IMR-90 (cell line): ENCODE results near the gene INO80D.

Source experiments
- BHLHE40 ChIP-seq: fragments of 150-350 bp; IDR thresholded peaks from 2 replicates; pipeline ENCODE4 v1.6.1; 2016; ENCODE audit warnings: mild to moderate bottlenecking, low read depth, low read length
- CHD1 ChIP-seq: IDR thresholded peaks from 2 replicates; pipeline ENCODE4 v1.6.1; 2012; ENCODE audit warnings: low read depth, low read length, improper control_type of control experiment
- CTCF ChIP-seq: conservative IDR thresholded peaks from 2 replicates; pipeline ENCODE4 v1.5.1; 2012; ENCODE audit warnings: mild to moderate bottlenecking, low read depth, low read length, improper control_type of control experiment
- ELK1 ChIP-seq: fragments of 150-350 bp; IDR thresholded peaks from 2 replicates; pipeline ENCODE4 v1.6.1; 2016; ENCODE audit warnings: low read depth, mild to moderate bottlenecking, low read length, moderate library complexity, borderline replicate concordance
- FOS ChIP-seq: fragments of 150-350 bp; IDR thresholded peaks from 2 replicates; pipeline ENCODE4 v1.6.1; 2016; ENCODE audit warnings: low read depth, low read length
- MAZ ChIP-seq: IDR thresholded peaks from 2 replicates; pipeline ENCODE4 v1.6.1; 2012; ENCODE audit warnings: low read depth, mild to moderate bottlenecking, low read length, improper control_type of control experiment, moderate library complexity, borderline replicate concordance
- NFE2L2 ChIP-seq: fragments of 150-350 bp; IDR thresholded peaks from 2 replicates; pipeline ENCODE4 v1.6.1; 2016; ENCODE audit warnings: low read depth, mild to moderate bottlenecking, low read length
- POLR2A ChIP-seq: IDR thresholded peaks from 2 replicates; pipeline ENCODE4 v1.6.1; 2012; ENCODE audit warnings: mild to moderate bottlenecking, low read depth, low read length
- RAD21 ChIP-seq: IDR thresholded peaks from 2 replicates; pipeline ENCODE4 v1.6.1; 2012; ENCODE audit warnings: low read length, improper control_type of control experiment
- RFX5 ChIP-seq: IDR thresholded peaks from 2 replicates; pipeline ENCODE4 v1.8.0; 2012; ENCODE audit warnings: low read depth, mild to moderate bottlenecking, low read length, moderate library complexity
- USF2 ChIP-seq: fragments of 150-350 bp; IDR thresholded peaks from 2 replicates; pipeline ENCODE4 v1.6.1; 2017; ENCODE audit warnings: mild to moderate bottlenecking, antibody characterized with exemption, low read length, low read depth

GRCh38 chr2:206086716-206087350 is 859 bp upstream of the INO80D start:
- TF ChIP-seq CHD1 (no peak), CTCF (no peak), POLR2A (no peak), RAD21 (no peak), BHLHE40 (no peak), USF2 (no peak), MAZ (no peak), NFE2L2 (no peak), ELK1 (no peak), FOS (no peak), RFX5 (no peak)
